Sigmoid colon (tissue), 7 donors: ENCODE measurements around the gene LAD1. TPM values are rescaled to one million over a fixed set of nuclear protein-coding genes. Genes with fewer than 3 reads are reported as not detected.

ENCODE experiments used
- DNase-seq: peaks from one replicate; pipeline ENCODE4 v3.0.0-alpha.2; 2019
- H3K27ac ChIP-seq, 4 donors: fragments of 200-600 bp; sonication (generic); one replicate each; pipeline ENCODE4 v1.5.1; 2016 to 2019; ENCODE audit warnings: mild to moderate bottlenecking in 1 of 4
- H3K27me3 ChIP-seq, 3 donors: fragments of 200-600 bp; sonication (generic); one replicate each; pipeline ENCODE4 v1.5.1; 2019; ENCODE audit warnings: mild to moderate bottlenecking in 1 of 3
- H3K36me3 ChIP-seq, 4 donors: fragments of 200-600 bp; sonication (generic); one replicate each; pipeline ENCODE4 v1.5.1; 2016 to 2019
- H3K4me1 ChIP-seq, 4 donors: fragments of 200-600 bp; sonication (generic); one replicate each; pipeline ENCODE4 v1.5.1; 2017 to 2019
- H3K4me3 ChIP-seq, 4 donors: fragments of 200-600 bp; sonication (generic); one replicate each; pipeline ENCODE4 v1.5.1; 2017 to 2019; ENCODE audit warnings: mild to moderate bottlenecking in 2 of 4, moderate library complexity in 1 of 4
- H3K9me3 ChIP-seq, 4 donors: fragments of 200-600 bp in 3 of 4; sonication (generic) in 3 of 4; one replicate each; pipeline versions ENCODE4 v1.5.1 to v1.6.1; 2013 to 2019
- EP300 ChIP-seq, 4 donors: sonication (generic); formaldehyde crosslinking; IDR thresholded peaks; one replicate each; pipeline ENCODE4 v1.6.1; 2017; ENCODE audit warnings: antibody characterized with exemption in 4 of 4
- POLR2A ChIP-seq, 2 donors: fragments of 450-650 bp; IDR thresholded peaks; one replicate each; pipeline ENCODE4 v1.6.1; 2016; ENCODE audit warnings: antibody characterized with exemption in 2 of 2, mild to moderate bottlenecking in 2 of 2, moderate library complexity in 2 of 2
- POLR2AphosphoS5 ChIP-seq, 4 donors: sonication (generic); formaldehyde crosslinking; IDR thresholded peaks; one replicate each; pipeline ENCODE4 v1.6.1; 2017; ENCODE audit warnings: antibody characterized with exemption in 4 of 4
- WGBS, 2 donors: extraction: QIAGEN DNeasy Blood & Tissue Kit; methylation state at CpG; one replicate each; pipeline ENCODE4 v1.1.7; 2013; 5-methylcytosine and 5-hydroxymethylcytosine counted together
- intact Hi-C: fragments of 100-400 bp; cut with DNase I; formaldehyde crosslinking; loops from one replicate; pipeline ENCODE4 v1.15.1; 2023
- polyA plus RNA-seq, 3 donors: library from polyadenylated mRNA; stranded (reverse); fragments of 200-250 nt; gene quantifications; one replicate each; pipeline ENCODE4 v1.2.3, GENCODE V29; 2013
- total RNA-seq, 4 donors: library from RNA; depleted of rRNA; stranded (reverse); fragments of >200 nt; gene quantifications; one replicate each; pipeline ENCODE4 v1.1.0, GENCODE V29; 2016
- TF ChIP-seq, protein P1 (sequence below), 4 experiments: fragments of 450-650 bp in 3 of 4; fragments of 200-600 bp in 1 of 4; IDR thresholded peaks; one replicate each; pipeline ENCODE4 v1.5.1; 2016 to 2019; ENCODE audit warnings: antibody characterized with exemption in 4 of 4, mild to moderate bottlenecking in 3 of 4, moderate library complexity in 2 of 4
- donor health status: healthy with polysubstance abuse.
- donor health status: Bipolar disorder and iron deficiency.
- donor health status: healthy.

LAD1 gene
- total and polyA plus RNA-seq, 7 donors, result 63.7 to 151 (median 102) TPM; not detected in 4

- H3K27ac ChIP-seq, result no peak overlapping the region
- no peak for TF ChIP-seq POLR2AphosphoS5 (IDR thresholded peaks at IDR 0.05)
- TF ChIP-seq, protein P1, sequence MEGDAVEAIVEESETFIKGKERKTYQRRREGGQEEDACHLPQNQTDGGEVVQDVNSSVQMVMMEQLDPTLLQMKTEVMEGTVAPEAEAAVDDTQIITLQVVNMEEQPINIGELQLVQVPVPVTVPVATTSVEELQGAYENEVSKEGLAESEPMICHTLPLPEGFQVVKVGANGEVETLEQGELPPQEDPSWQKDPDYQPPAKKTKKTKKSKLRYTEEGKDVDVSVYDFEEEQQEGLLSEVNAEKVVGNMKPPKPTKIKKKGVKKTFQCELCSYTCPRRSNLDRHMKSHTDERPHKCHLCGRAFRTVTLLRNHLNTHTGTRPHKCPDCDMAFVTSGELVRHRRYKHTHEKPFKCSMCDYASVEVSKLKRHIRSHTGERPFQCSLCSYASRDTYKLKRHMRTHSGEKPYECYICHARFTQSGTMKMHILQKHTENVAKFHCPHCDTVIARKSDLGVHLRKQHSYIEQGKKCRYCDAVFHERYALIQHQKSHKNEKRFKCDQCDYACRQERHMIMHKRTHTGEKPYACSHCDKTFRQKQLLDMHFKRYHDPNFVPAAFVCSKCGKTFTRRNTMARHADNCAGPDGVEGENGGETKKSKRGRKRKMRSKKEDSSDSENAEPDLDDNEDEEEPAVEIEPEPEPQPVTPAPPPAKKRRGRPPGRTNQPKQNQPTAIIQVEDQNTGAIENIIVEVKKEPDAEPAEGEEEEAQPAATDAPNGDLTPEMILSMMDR (IDR thresholded peaks at IDR 0.05), result no peak
- TF ChIP-seq EP300 (IDR thresholded peaks at IDR 0.05), result no peak
- no peak for TF ChIP-seq POLR2A (IDR thresholded peaks at IDR 0.05)
- H3K4me3 ChIP-seq, result no peak overlapping the region
- no peaks in the 10 kb centered on the region for H3K9me3 ChIP-seq
- no peaks in the 10 kb centered on the region for H3K36me3 ChIP-seq
- no peak for DNase-seq
- no peaks in the 10 kb centered on the region for H3K27me3 ChIP-seq
- no peaks in the 10 kb centered on the region for H3K4me1 ChIP-seq
- 93 to 94% methylated on average over 4 of the region's 4 CpGs for WGBS, 2 donors
- intact Hi-C loops, result no loop called here
These were observed 40.5 kb downstream of the LAD1 start for GRCh38 chr1:201358596-201358995.

DNA sequence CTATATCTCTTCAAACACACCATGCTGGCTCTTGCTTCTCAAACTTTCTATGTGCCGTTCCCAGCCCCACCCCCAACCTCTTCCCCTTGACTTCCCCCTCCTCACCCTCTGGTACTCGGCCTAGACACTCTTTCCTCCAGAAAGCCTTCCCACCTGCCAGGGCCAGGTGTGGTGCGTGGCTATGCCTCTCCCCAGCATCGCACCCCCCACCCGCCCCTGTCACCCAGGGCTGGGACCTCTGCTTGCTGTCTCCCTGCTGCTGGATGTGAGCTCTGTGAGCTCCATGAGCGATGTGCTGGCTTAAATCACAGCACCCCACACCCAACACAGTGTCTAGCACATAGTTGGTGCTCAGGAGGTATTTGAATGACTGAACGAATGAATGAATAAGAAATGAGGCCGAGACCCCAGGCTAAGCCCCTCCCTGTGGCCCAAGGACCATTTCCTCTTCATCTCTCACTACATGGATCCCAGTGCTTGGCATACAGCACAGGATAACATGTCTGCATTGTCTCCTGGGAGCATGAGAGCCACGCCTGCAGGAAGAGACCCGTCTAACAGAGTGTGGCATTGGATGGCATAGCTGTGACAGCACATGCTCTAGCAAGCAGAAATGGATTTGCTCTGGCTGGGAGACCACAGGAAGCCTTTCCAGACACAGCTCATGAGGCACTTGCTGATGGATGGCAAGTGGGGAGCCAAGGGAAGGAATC, 41.3 kb downstream of the LAD1 start:
- intact Hi-C loops, result no loop called here
- Histone ChIP-seq H3K36me3 (no peaks in the 10 kb centered on the region), H3K4me1 (no peaks in the 10 kb centered on the region), H3K9me3 (no peaks in the 10 kb centered on the region), H3K27me3 (no peaks in the 10 kb centered on the region), H3K4me3 (no peak overlapping the region), H3K27ac (no peak overlapping the region)
- WGBS, 2 donors, result 71 to 78% methylated on average over 10 of the region's 10 CpGs
- no peak for DNase-seq
- TF ChIP-seq POLR2A (IDR thresholded peaks at IDR 0.05) (no peak), POLR2AphosphoS5 (IDR thresholded peaks at IDR 0.05) (no peak), EP300 (IDR thresholded peaks at IDR 0.05) (no peak)
- TF ChIP-seq, protein P1 (IDR thresholded peaks at IDR 0.05), result no peak

DNA sequence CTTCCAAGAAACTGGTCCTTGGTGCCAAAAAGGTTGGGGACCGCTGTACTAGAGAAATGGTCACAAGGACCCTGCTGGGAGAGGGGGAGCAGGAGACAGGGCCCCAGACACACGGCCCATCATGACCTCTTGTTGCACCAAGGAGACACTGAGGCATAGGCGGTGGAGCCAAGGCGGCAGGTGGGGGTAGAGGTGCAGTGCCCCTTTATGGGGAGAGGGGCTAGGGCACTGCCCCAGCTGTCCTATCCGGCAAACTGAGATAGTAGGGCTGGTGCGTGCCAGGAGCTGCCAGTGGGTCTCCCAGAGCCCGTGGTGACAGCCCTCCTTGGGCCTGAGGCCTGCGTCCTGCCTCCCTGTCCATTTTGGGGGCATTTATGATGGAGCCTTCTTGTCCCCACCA, 41.9 kb downstream of the LAD1 start:
- Histone ChIP-seq H3K4me1 (no peaks in the 10 kb centered on the region), H3K27ac (no peak overlapping the region), H3K4me3 (no peak overlapping the region), H3K36me3 (no peaks in the 10 kb centered on the region), H3K9me3 (no peaks in the 10 kb centered on the region), H3K27me3 (no peaks in the 10 kb centered on the region)
- TF ChIP-seq POLR2AphosphoS5 (IDR thresholded peaks at IDR 0.05), result no peak
- no peak for DNase-seq
- intact Hi-C loops, result no loop called here
- WGBS, 2 donors, result 89 to 95% methylated on average over 8 of the region's 8 CpGs

DNA sequence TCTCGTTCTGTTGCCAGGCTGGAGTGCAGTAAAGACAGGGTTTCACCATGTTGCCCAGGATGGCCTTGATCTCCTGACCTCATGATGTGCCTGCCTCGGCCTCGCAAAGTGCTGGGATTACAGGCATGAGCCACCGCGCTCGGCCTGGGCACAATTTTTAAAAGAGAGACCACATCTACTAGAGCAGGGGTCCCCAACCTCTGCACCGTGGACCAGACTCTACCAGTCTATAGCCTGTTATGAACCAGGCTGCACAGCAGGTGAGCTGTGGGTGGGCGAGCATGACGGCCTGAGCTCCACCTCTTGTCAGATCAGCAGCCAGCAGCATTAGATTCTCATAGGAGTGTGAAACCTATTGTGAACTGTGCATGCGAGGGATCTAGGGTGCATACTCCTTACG, 42.4 kb downstream of the LAD1 start:
- no peaks in the 10 kb centered on the region for H3K27me3 ChIP-seq
- no peak for TF ChIP-seq EP300 (IDR thresholded peaks at IDR 0.05)
- TF ChIP-seq POLR2AphosphoS5 (IDR thresholded peaks at IDR 0.05), result no peak
- TF ChIP-seq, protein P1 (IDR thresholded peaks at IDR 0.05), result no peak
- no peak for TF ChIP-seq POLR2A (IDR thresholded peaks at IDR 0.05)
- no peaks in the 10 kb centered on the region for H3K4me1 ChIP-seq
- no peak overlapping the region for H3K4me3 ChIP-seq
- WGBS, 2 donors, result 87 to 88% methylated on average over 11 of the region's 11 CpGs
- intact Hi-C loops, result no loop called here
- no peaks in the 10 kb centered on the region for H3K9me3 ChIP-seq
- H3K36me3 ChIP-seq, result no peaks in the 10 kb centered on the region
- no peak for DNase-seq
- H3K27ac ChIP-seq, result no peak overlapping the region

- no peaks in the 10 kb centered on the region for H3K27me3 ChIP-seq
- no peak overlapping the region for H3K27ac ChIP-seq
- TF ChIP-seq POLR2A (IDR thresholded peaks at IDR 0.05) (no peak), POLR2AphosphoS5 (IDR thresholded peaks at IDR 0.05) (no peak), EP300 (IDR thresholded peaks at IDR 0.05) (no peak)
- TF ChIP-seq, protein P1 (IDR thresholded peaks at IDR 0.05), result no peak
- DNase-seq, result no peak
- no peaks in the 10 kb centered on the region for H3K9me3 ChIP-seq
- intact Hi-C loops, result no loop called here
- 92 to 94% methylated on average over 5 of the region's 5 CpGs for WGBS, 2 donors
- no peaks in the 10 kb centered on the region for H3K36me3 ChIP-seq
- no peaks in the 10 kb centered on the region for H3K4me1 ChIP-seq
- no peak overlapping the region for H3K4me3 ChIP-seq
These were observed 42.9 kb downstream of the LAD1 start for GRCh38 chr1:201356236-201356635.
